SU-DHL-6 (cell line): ENCODE measurements around the gene SIGLEC12.

ENCODE experiments used
- H2AFZ ChIP-seq: fragments of 200-600 bp; sonication (generic); 2 replicates; pipeline ENCODE4 v1.6.1; 2014; ENCODE audit warnings: low read depth, mild to moderate bottlenecking, moderate library complexity, mixed read lengths, antibody characterized with exemption, low read length; ENCODE audit not compliant: severe bottlenecking
- H3F3A ChIP-seq: fragments of 200-600 bp; shearing (Covaris generic); 2 replicates; pipeline ENCODE4 v1.6.0; 2016; ENCODE audit warnings: antibody characterized with exemption, mild to moderate bottlenecking; ENCODE audit not compliant: insufficient read depth
- H3K27ac ChIP-seq: fragments of 200-600 bp; sonication (generic); 2 replicates; pipeline ENCODE4 v1.5.1; 2016; ENCODE audit warnings: low read depth, mild to moderate bottlenecking, low read length, moderate library complexity, mixed read lengths
- H3K27me3 ChIP-seq: fragments of 200-600 bp; sonication (generic), shearing (Covaris generic); 2 replicates; pipeline ENCODE4 v1.6.0; 2014; ENCODE audit warnings: mild to moderate bottlenecking, low read length
- H3K36me3 ChIP-seq: fragments of 200-600 bp; sonication (generic); 2 replicates; pipeline ENCODE4 v1.6.1; 2014; ENCODE audit warnings: mild to moderate bottlenecking, low read length, mixed read lengths
- H3K4me2 ChIP-seq: fragments of 300-600, 200-600 bp; shearing (Covaris generic), sonication (generic); 2 replicates; pipeline ENCODE4 v1.6.0; 2014; ENCODE audit warnings: low read length, low read depth, mild to moderate bottlenecking; ENCODE audit not compliant: poor library complexity, severe bottlenecking
- H3K4me3 ChIP-seq: fragments of 200-600 bp; sonication (generic); 2 replicates; pipeline ENCODE4 v1.5.1; 2014; ENCODE audit warnings: antibody characterized with exemption, low read length, mild to moderate bottlenecking, mixed read lengths; ENCODE audit not compliant: insufficient read depth, poor library complexity, severe bottlenecking
- H3K79me2 ChIP-seq: fragments of 200-600 bp; sonication (generic); 2 replicates; pipeline ENCODE4 v1.6.1; 2014; ENCODE audit warnings: mild to moderate bottlenecking, low read length, moderate library complexity; ENCODE audit not compliant: insufficient read depth
- H3K9ac ChIP-seq: fragments of 200-600 bp; sonication (generic); 2 replicates; pipeline ENCODE4 v1.7.0; 2014; ENCODE audit warnings: mild to moderate bottlenecking, low read length
- H3K9me2 ChIP-seq: fragments of 200-600 bp; sonication (generic); replicated peaks from 2 replicates; pipeline ENCODE4 v1.6.1; 2014; ENCODE audit warnings: low read length; ENCODE audit not compliant: insufficient read depth
- H3K9me3 ChIP-seq: fragments of 200-600 bp; sonication (generic); 2 replicates; pipeline ENCODE4 v1.6.1; 2014; ENCODE audit warnings: low read length, mixed read lengths; ENCODE audit not compliant: insufficient read depth
- H4K20me1 ChIP-seq: fragments of 200-600 bp; sonication (generic); 2 replicates; pipeline ENCODE4 v1.6.1; 2014; ENCODE audit warnings: low read depth, mild to moderate bottlenecking, antibody characterized with exemption, low read length, moderate library complexity, mixed read lengths
- CTCF ChIP-seq: fragments of 200-600 bp; sonication (generic); IDR thresholded peaks from one replicate; pipeline ENCODE4 v1.5.1; 2017; ENCODE audit warnings: antibody characterized with exemption, mild to moderate bottlenecking, low read length, moderate library complexity; ENCODE audit not compliant: insufficient read depth, poor library complexity, severe bottlenecking
- EZH2phosphoT487 ChIP-seq: fragments of 200-600 bp; sonication (generic), shearing (Covaris generic); conservative IDR thresholded peaks from 2 replicates; pipeline ENCODE4 v1.6.1; 2018; ENCODE audit warnings: mild to moderate bottlenecking, antibody characterized with exemption, low read length, moderate library complexity, mixed read lengths

SIGLEC12 gene

GRCh38 chr19:51546650-51547396, 45.2 kb upstream of the SIGLEC12 start:
- no peaks in the 10 kb centered on the region for H3K36me3 ChIP-seq
- H3F3A ChIP-seq, result no peaks in the 10 kb centered on the region
- no peak overlapping the region for H3K4me3 ChIP-seq
- H4K20me1 ChIP-seq, result no peaks in the 10 kb centered on the region
- no peaks in the 10 kb centered on the region for H3K9me2 ChIP-seq
- no peak overlapping the region for H2AFZ ChIP-seq
- no peak overlapping the region for H3K9ac ChIP-seq
- TF ChIP-seq CTCF (no peak), EZH2phosphoT487 (no peak)
- H3K79me2 ChIP-seq, result no peaks in the 10 kb centered on the region
- no peak overlapping the region for H3K4me2 ChIP-seq
- H3K27me3 ChIP-seq, result no peaks in the 10 kb centered on the region
- H3K27ac ChIP-seq, result no peak overlapping the region
- no peaks in the 10 kb centered on the region for H3K9me3 ChIP-seq

GRCh38 chr19:51546107-51546649, 44.6 kb upstream of the SIGLEC12 start:
- Histone ChIP-seq H3K27me3 (no peaks in the 10 kb centered on the region), H3K4me2 (no peak overlapping the region), H3K9me2 (no peaks in the 10 kb centered on the region), H3K4me3 (no peak overlapping the region), H3F3A (no peaks in the 10 kb centered on the region), H3K9ac (no peak overlapping the region), H3K79me2 (no peaks in the 10 kb centered on the region), H3K36me3 (no peaks in the 10 kb centered on the region), H4K20me1 (no peaks in the 10 kb centered on the region), H3K9me3 (no peaks in the 10 kb centered on the region), H2AFZ (no peak overlapping the region), H3K27ac (no peak overlapping the region)
- TF ChIP-seq EZH2phosphoT487, result no peak
- no peak for TF ChIP-seq CTCF

- H3K4me2 ChIP-seq, result no peak overlapping the region
- H3K4me3 ChIP-seq, result no peak overlapping the region
- no peaks in the 10 kb centered on the region for H3K9me3 ChIP-seq
- no peaks in the 10 kb centered on the region for H3K36me3 ChIP-seq
- H3K9me2 ChIP-seq, result no peaks in the 10 kb centered on the region
- no peak overlapping the region for H3K9ac ChIP-seq
- H3K79me2 ChIP-seq, result no peaks in the 10 kb centered on the region
- no peaks in the 10 kb centered on the region for H3F3A ChIP-seq
- H3K27ac ChIP-seq, result no peak overlapping the region
- no peak overlapping the region for H2AFZ ChIP-seq
- no peaks in the 10 kb centered on the region for H4K20me1 ChIP-seq
- TF ChIP-seq CTCF, result no peak
- TF ChIP-seq EZH2phosphoT487, result no peak
- H3K27me3 ChIP-seq, result no peaks in the 10 kb centered on the region
Observed at GRCh38 chr19:51544038-51544437, 42.4 kb upstream of the SIGLEC12 start.
